HCT116 (cell line): ENCODE data around the gene CCDC3.

ENCODE experiments used
- CEBPB ChIP-seq: IDR thresholded peaks from 2 replicates; pipeline ENCODE4 v1.6.1; 2012; ENCODE audit warnings: low read depth
- RAD21 ChIP-seq: IDR thresholded peaks from 2 replicates; pipeline ENCODE4 v1.6.1; 2012; ENCODE audit warnings: low read depth, mild to moderate bottlenecking
- TF ChIP-seq, protein P1 (sequence below), 3 experiments: fragments of 200-600 bp in 1 of 3; sonication (generic) in 1 of 3; IDR thresholded peaks in 2 of 3; conservative IDR thresholded peaks in 1 of 3; 2 replicates each; pipeline ENCODE4 v1.5.1; 2012 to 2017; ENCODE audit warnings: low read depth in 2 of 3, low read length in 2 of 3, antibody characterized with exemption in 1 of 3, borderline replicate concordance in 1 of 3, control low read depth in 1 of 3, mild to moderate bottlenecking in 1 of 3, mixed read lengths in 1 of 3, mixed run types in 1 of 3, moderate library complexity in 1 of 3; ENCODE audit not compliant: insufficient read depth in 1 of 3
- TF ChIP-seq, protein P2 (sequence below): IDR thresholded peaks from 2 replicates; pipeline ENCODE4 v1.6.1; 2012; ENCODE audit warnings: low read depth
- TF ChIP-seq, protein P3 (sequence below): IDR thresholded peaks from 2 replicates; pipeline ENCODE4 v1.6.1; 2012

DNA sequence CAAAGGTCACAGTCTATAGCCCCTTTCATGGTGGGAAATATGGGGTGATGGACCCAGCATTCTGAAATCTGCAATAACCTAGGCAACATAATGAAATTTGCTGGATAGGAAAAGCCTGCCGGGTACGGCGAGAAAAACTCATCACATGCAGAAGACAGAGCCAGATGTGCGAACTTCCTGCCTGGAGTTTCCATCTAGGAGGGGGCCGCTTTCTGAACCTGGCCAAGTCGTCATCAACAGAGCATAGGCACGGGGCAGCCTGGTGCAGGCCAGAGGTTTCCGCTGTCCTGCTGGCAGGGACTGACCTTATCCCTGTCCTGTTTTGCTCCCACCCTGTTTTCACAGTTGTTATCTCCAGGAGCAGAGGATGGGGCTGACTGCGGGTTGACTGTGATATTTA is 27.4 kb downstream of the CCDC3 start:
- TF ChIP-seq, protein P1, sequence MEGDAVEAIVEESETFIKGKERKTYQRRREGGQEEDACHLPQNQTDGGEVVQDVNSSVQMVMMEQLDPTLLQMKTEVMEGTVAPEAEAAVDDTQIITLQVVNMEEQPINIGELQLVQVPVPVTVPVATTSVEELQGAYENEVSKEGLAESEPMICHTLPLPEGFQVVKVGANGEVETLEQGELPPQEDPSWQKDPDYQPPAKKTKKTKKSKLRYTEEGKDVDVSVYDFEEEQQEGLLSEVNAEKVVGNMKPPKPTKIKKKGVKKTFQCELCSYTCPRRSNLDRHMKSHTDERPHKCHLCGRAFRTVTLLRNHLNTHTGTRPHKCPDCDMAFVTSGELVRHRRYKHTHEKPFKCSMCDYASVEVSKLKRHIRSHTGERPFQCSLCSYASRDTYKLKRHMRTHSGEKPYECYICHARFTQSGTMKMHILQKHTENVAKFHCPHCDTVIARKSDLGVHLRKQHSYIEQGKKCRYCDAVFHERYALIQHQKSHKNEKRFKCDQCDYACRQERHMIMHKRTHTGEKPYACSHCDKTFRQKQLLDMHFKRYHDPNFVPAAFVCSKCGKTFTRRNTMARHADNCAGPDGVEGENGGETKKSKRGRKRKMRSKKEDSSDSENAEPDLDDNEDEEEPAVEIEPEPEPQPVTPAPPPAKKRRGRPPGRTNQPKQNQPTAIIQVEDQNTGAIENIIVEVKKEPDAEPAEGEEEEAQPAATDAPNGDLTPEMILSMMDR (IDR thresholded peaks at IDR 0.05 in 2 of 3, conservative IDR thresholded peaks at IDR 0.05 in 1 of 3; ENCODE audit: borderline replicate concordance in 1 of 3, insufficient read depth in 1 of 3, low read depth in 2 of 3, low read length in 2 of 3): no peak
- TF ChIP-seq, protein P2, sequence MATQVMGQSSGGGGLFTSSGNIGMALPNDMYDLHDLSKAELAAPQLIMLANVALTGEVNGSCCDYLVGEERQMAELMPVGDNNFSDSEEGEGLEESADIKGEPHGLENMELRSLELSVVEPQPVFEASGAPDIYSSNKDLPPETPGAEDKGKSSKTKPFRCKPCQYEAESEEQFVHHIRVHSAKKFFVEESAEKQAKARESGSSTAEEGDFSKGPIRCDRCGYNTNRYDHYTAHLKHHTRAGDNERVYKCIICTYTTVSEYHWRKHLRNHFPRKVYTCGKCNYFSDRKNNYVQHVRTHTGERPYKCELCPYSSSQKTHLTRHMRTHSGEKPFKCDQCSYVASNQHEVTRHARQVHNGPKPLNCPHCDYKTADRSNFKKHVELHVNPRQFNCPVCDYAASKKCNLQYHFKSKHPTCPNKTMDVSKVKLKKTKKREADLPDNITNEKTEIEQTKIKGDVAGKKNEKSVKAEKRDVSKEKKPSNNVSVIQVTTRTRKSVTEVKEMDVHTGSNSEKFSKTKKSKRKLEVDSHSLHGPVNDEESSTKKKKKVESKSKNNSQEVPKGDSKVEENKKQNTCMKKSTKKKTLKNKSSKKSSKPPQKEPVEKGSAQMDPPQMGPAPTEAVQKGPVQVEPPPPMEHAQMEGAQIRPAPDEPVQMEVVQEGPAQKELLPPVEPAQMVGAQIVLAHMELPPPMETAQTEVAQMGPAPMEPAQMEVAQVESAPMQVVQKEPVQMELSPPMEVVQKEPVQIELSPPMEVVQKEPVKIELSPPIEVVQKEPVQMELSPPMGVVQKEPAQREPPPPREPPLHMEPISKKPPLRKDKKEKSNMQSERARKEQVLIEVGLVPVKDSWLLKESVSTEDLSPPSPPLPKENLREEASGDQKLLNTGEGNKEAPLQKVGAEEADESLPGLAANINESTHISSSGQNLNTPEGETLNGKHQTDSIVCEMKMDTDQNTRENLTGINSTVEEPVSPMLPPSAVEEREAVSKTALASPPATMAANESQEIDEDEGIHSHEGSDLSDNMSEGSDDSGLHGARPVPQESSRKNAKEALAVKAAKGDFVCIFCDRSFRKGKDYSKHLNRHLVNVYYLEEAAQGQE: no peak
- no peak for TF ChIP-seq RAD21
- TF ChIP-seq CEBPB: no peak
- TF ChIP-seq, protein P3, sequence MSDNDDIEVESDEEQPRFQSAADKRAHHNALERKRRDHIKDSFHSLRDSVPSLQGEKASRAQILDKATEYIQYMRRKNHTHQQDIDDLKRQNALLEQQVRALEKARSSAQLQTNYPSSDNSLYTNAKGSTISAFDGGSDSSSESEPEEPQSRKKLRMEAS: no peak
